GM19328 (cell line): Measurements from ENCODE around the gene PALM.
"Not testable (repeated sequence)": the region's sequence is repeated elsewhere in the genome, so short reads cannot be mapped to it uniquely, and the experiment has no call there.

Experiments used
- ATAC-seq: cut with Tn5 transposase; IDR thresholded peaks from one replicate; pipeline ENCODE4 v1.9.1; 2021; ENCODE audit warnings: mild to moderate bottlenecking, moderate library complexity; ENCODE audit not compliant: unreplicated experiment

Gene PALM, protein sequence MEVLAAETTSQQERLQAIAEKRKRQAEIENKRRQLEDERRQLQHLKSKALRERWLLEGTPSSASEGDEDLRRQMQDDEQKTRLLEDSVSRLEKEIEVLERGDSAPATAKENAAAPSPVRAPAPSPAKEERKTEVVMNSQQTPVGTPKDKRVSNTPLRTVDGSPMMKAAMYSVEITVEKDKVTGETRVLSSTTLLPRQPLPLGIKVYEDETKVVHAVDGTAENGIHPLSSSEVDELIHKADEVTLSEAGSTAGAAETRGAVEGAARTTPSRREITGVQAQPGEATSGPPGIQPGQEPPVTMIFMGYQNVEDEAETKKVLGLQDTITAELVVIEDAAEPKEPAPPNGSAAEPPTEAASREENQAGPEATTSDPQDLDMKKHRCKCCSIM

DNA sequence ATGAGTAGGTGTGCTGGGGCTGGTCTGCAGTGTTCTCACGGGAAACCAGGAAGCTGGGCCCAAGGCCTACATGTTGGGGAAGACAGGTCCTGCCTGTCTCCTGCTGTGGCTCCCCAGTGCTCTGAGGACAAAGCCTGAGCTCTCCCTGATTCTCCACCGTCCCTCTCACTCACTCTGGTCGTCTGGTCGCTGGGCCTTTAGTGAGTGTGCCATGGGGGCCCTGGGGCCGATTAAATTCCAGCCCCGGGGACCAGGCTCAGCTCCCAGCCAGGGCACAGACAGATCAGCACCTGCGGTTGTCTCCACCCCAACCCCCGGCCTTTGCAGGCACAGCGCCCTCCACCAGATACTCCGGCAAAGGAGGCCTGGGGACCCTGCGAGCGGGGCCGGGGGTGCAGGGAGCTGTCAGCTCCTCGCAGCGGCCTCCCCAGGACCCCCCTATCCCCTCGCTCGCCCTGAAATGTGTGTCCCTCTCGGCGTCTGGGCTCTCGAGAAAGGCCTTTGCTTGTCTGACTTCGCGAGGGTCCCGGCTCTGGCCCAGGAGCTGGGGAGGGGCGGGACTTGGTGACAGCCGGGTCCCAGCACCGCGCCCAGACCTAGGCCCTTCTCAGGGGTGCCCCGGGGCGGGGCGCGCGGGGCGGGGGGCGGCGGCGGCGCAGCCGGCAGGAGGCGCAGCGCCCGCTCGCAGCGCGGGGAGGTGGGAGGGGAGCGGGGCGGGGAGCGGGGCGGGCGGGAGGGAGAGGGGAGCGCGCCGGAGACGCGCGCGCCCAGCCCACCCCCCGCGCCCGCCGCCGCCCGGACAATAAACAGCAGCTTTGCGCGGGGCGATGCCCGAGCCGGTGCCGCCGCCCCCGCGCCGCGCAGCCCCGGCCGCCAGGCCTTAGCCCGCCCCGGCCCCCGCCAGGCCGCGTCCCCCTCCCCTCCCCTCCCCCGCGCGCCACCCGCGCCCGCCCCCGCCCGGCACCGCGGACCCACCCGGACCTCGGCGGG, at the start of gene PALM:
Gene PALM (plus strand): TSS at position 782 of the 990 bp plus-strand sequence. CDS start 212 bp downstream, outside the sequence.
- ATAC-seq, result no peak

DNA sequence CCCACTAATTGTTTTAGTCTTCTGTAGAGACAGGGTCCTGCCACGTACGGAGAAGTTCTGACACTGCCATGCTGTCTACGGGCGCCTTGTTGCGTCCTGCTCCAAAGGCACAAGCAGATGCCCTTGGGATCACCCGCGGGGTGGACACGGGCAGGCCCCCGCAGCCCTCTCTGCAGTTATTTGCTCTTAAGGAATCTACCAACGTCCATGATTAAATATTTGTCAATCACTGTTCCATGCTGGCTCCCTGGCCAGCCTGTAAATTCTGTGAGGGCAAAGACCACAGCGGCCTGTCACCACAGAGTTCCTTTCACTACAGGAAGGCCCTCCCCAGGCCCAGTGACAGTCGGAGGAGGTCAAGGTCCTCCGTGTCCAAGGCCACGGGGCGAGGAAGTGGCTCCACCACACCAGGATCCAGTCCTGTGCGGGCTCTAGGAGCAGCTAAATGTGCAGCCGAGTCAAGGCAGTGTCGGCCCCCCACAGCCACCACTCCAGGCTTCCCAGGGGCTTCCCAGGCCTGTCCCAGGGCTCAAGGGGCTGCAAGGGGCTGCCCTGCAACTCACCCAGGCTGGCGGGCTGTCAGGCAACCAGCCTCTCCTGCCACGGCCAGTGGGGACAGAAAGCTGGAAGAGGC, 47.8 kb upstream of the PALM start:
- no peak for ATAC-seq

DNA sequence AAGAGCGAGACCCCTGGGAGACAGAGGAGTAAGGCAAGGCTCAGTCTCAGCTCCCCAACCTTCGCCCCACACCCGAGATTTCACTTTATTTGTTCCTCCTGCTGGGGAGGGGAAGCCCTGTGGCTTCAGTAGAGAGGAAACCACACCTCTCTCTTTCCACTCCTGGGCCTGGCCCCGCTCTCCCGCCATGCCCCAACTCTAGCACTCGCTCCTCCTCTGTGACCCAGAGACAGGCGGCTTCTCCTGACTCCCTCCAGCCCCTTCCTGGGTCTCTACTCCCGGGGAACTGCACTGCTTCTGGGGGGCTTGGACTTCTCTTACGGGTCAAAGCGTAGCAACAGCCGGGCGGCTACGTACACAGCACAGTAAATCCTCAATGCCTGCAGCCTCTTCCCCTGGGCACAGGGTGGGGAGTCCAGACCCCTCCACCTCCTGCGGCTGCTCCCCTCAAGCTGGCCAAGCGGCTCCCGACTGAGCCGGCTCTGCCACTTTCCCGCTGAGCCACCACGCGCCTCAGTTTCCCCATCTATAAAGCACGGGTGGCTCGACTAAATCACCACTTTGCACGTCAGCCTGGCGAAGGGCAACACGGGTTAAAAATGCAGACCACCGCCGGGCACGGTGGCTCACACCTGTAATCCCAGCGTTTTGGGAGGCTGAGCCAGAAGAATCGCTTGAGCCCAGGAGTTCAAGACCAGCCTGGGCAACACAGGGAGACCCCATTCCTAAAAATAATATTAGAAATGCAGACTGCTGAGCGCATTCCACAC, 47.1 kb upstream of the PALM start:
- no peak for ATAC-seq

DNA sequence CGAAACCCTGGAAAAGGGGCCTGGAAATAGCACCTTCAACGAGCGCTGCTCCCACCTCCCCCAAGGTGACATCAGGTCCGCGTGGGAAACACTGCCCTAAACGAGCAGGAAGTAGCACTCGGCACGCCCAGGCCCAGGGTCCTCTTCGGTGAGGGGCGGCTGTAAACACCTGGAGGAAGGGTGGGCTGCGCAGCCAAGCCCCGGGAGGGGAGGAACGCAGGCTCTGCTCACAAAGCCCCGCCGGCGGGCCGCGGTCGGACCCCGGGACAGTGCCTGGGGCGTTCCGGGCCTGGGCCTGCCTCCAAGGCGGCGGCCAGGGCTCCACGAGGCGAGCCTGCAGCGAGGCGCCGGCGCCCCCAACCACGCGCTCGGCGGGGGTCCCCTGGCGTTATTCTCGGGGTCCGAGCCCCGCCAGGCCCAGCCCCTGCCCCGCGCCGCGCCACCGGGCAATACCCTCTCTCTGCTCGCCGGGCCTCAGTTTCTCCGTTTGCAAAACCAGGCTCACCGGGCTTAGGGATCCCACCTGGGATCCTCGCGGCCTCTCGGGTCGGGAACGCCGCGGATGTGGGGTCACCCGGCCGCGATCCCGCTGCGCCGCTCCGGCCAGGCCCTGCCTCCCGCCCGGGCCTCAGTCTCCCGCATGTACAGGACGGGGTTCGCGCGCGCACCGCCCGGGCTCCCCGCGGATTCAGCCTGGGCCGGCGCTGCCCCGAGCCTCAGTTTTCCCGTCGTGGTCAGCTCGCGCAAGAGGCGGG, 46.4 kb upstream of the PALM start:
- no peak for ATAC-seq

DNA sequence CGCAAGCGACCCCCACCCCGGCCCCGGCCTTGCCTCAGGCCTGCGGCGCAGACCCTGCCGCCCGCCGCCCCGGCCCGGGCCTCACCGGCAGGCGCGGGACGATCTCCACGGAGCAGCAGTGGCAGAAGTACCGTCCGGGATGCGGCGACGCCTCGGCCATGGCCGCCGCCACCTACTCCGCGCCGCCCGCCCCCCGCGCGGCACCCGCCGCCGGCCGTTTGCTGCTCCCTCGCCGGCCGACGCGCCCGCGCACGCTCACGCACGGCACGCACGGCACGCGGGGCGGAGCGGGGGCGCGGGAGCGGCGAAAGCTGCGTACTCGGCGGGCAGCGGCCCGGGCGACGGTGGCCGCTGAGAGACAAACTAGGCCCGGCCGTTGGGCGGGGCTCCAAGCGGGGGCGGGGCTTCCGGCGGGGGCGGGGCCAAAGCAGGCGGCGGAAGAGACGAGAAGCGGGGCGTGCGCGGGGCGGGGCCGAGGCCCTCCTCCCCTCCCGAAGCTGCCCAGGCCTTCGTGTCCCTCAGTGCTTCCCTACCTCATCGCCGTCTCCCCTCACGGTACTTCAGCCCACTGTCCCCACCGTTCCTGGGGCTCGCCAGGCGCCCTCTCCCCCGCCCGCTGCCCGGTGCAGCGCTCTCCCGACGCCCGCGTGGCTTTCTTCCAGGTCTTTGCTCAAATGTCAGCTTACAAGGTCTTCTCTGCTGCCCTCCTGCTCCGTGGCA, 45.6 kb upstream of the PALM start, which contains the start of gene RNF126:
Gene RNF126 (minus strand): TSS at position 253 of the 720 bp plus-strand sequence. CDS start 93 bp downstream, at position 160.
- peak; percentile 64 for ATAC-seq

DNA sequence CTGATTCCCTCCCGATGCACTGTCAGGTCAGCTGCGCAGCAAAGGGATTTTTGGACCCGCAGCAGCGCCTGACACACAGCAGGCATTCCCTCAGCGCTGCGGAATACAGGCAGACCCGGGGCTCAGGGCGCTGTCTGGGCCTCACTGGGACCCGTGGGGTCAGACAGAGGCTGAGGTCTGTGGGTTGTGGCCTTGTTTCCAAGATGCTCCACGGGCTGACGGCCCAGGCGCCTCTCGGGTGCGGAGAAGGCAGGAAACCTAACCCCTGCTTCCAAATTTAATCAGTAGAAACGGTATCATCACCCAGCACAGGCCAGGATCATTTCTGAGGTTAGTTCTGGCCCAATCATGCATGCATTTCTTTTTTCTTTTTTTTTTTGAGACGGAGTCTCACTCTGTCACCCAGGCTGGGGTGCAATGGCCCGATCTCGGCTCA, 45.0 kb upstream of the PALM start:
- no peak for ATAC-seq

DNA sequence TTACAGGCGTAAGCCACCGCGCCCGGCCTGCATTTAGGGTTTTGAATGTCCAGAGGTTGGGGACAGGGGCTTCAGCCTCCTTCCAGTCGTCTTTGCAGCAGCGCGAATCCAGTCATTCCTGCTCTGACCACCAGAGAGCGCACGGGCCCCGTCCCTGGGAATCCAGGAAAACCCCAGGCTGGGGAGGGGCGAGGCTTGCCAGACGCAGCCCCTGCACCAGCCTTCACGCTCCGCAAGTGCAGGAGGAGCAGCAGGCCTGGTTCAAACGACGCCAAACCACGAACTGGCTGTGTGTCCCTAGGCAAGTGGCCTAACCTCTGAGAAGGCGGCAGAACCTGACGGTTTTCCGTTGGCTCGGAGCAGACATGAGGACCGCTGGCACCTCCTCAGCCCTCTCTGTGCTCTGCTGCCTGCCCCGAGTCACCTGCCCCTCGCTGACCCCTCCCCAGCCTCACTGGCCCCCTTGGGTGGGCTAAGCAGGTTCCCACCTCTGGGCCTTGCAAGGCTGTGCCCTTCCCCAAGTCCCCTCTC, 43.8 kb upstream of the PALM start:
- ATAC-seq, result no peak

DNA sequence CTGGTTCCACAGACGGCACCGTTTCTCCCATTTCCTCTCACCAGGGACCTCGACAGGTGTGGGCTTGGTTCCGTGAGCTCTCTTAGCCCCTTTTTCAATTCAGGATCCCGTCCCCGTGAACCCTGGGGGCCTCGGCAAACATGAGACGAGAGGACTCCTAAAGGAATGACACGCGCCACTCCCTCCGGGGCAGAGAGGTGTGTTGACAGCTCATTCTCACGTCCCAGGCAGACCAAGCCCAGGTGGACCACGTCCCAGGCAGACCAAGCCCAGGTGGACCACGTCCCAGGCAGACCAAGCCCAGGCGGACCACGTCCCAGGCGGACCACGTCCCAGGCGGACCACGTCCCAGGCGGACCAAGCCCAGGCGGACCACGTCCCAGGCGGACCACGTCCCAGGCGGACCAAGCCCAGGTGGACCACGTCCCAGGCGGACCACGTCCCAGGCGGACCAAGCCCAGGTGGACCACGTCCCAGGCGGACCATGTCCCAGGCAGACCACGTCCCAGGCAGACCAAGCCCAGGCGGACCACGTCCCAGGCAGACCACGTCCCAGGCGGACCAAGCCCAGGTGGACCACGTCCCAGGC, 41.7 kb upstream of the PALM start:
- not testable (repeated sequence) for ATAC-seq

DNA sequence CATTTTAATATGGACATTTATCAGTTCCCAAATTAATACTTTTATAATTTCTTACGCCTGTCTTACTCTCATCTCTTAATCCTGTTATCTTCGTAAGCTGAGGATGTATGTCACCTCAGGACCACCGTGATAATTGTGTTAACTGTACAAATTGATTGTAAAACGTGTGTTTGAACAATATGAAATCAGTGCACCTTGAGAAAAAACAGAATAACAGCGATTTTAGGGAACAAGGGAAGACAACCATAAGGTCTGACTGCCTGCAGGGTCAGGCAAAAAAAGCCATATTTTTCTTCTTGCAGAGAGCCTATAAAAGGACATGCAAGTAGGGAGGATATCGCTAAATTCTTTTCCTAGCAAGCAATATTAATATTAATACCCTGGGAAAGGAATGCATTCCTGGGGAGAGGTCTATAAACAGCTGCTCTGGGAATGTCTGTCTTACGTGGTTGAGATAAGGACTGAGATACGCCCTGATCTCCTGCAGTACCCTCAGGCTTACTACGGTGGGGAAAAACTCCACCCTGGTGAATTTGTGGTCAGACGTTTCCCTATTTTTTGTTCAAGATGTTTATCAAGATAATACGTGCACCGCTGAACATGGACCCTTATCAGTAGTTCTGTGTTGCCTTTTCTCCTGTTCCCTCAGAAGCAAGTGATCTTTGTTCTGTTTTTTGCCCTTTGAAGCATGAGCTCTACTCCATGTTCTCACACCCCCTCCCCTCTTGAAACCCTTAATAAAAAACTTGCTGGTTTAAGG, 39.9 kb upstream of the PALM start:
- not testable (repeated sequence) for ATAC-seq

DNA sequence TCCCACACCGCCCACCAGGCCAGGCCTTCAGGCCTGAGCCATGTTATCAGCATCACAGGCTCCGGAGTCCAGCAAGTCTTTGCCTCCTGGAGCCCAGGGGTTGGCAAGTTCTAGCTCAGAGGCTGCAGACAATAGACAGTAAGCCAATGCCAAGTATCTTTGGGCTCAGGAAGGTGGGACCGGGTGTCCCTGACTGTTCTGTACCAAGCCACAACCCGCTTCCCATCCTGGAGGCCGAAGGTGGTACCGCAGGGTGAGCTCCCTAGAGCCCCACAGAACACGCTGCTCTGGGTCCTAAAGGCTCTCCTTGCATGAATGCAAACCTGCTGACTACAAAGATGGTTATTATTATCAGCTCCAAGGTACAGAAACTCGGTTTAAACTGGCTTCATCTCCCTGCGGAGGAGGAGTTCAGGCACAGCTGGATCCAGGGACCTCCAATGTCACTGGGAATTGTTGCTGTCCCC, 38.1 kb upstream of the PALM start:
- ATAC-seq, result no peak

DNA sequence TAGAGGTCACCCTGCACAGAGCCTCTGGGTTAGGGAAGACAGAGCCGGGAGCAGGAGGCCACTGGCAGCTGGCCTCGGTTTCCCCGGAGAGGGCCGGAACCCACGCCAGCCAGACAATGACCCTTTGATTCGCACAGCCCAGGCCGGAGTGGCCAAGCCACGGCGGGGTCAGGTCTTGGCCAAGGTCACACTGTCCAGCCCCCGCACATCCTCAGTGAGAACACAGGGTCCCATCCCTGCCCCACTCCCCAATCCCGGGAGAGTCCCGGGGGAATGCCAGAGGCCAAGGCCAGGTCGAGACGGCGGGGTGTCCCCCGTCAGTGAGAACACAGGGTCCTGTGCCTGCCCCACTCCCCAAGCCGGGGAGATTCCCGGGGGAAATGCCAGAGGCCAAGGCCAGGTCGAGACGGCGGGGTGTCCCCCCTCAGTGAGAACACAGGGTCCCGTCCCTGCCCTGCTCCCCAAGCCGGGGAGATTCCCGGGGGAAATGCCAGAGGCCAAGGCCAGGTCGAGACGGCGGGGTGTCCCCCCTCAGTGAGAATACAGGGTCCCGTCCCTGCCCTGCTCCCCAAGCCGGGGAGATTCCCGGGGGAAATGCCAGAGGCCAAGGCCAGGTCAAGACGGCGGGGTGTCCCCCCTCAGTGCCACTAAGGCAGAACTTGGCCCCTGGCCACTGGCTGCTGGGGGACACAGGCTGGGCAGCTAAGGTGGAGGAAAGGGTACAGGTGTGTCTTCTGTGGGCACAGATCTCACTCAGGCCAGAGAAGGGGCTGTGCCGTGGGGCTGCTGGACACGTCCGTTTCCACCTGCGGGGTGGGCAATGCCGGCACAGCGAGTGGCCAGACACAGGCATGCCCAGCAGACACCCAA, 34.2 kb upstream of the PALM start:
- no peak for ATAC-seq

DNA sequence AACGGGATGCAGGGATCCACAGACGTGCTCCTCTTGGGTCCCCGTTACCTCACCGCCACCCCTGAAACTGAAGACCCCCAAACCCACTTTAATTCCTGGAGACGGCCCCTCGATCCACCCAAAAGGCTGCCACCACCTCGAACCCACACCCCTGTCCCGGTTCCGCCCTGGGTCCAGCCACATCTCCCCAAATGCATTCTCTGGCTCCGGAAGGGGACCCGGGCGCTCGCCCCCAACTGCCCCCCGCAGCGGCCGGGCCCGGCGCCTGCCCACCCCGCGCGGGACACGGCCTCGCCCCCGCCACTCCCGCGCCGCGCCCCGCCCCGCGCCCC, 32.8 kb upstream of the PALM start:
- no peak for ATAC-seq

DNA sequence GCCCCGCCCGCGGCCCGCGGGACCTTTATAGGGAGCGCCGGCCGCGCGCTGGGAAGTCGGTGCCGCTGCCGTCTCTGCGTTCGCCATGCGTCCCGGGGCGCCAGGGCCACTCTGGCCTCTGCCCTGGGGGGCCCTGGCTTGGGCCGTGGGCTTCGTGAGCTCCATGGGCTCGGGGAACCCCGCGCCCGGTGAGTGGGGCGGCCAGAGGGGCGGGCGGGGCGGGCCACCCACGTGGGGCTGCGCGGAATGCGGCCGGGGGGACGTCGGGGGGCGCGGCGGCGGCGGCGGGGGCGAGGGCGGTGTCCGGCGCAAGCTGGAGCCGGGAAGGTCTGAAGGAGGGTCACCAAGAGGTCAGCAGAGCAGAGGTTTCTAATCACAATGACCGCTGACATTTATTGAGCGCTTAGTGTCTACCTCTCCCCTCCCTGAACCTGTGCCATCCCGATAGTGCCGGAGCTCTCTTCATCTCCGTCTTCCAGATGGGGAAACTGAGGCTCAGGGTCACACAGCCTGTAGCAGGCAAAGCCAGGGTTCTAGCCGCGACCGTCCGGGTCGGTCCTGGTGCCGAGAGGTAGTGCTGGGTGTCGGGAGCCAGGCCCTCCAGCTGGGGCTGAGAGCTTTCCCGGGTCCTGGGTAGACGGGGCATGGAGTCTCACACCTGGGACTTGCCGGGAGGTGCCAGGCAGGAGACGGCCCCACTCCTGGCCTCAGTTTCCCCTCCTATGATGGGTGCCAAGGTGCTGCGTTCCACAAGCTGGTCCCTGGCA, 32.2 kb upstream of the PALM start, which contains the start of gene FSTL3:
Gene FSTL3 (plus strand): TSS at position 54 of the 767 bp plus-strand sequence. CDS start 32 bp downstream, at position 86.
- no peak for ATAC-seq

DNA sequence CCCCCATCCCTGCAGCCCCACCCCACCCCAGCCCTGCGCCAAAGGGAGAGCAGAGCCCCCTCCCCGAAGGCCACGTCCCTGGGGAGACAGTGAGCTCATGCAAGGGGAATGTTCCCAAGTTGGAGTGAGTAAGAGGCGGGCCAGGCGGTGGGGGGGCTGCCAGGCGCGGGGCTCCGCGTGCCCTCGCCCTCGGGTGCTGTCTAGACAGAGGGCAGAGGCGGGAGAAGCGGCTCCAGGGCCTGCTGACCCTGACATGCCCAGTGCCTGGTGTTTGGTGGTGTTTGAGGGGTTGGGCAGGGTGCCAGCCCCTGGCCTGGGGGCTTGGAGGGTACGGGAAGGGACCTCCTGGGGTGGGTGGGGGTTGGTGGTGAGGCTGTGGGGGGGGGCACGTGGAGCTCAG, 31.5 kb upstream of the PALM start:
- no peak for ATAC-seq

DNA sequence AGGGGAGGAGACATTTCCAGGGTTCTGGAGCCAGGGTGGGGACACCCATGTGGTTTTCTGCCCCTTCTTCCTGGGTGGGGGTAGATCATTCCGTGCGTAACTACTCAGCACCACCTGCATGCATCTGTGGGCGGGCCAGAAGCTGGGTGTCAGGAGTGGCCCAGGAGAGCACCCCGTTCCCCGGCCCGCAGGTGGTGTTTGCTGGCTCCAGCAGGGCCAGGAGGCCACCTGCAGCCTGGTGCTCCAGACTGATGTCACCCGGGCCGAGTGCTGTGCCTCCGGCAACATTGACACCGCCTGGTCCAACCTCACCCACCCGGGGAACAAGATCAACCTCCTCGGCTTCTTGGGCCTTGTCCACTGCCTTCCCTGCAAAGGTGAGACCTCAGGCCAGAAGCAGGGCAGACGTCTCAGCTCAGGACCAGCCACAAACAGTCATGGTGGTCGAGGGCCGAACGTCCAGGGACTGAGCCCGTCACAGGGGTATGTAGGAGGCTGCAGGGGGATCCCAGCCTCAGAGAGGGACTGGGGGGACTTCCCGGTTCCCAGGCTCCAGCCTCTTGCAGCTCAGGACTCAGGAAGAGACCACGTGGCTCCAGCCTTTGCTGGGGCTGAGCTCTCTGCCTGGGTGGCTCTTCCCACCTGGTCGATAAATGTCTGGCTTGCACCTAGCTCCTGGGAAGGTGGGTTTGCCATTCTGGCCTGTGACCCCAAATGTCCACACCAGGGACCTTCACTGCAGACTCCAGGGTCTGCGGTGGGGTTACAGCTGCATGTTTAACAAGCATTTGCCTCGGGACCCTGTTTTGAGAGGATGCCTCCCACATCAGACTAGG, 30.9 kb upstream of the PALM start:
- no peak for ATAC-seq
